GM15510 (cell line): Measurements from ENCODE around the gene ZNF407.

Source experiments
- POLR2A ChIP-seq: IDR thresholded peaks from 3 replicates; pipeline ENCODE4 v1.6.1; 2011; ENCODE audit warnings: borderline replicate concordance; ENCODE audit not compliant: insufficient read length; ENCODE audit errors: extremely low read depth

ZNF407 gene

GRCh38 chr18:74784752-74785151, 187.1 kb downstream of the ZNF407 start:
- no peak for TF ChIP-seq POLR2A

- TF ChIP-seq POLR2A = no peak
Observed at GRCh38 chr18:74785632-74786031, 188.0 kb downstream of the ZNF407 start.

GRCh38 chr18:74788657-74789056, 191.0 kb downstream of the ZNF407 start:
- TF ChIP-seq POLR2A = no peak

GRCh38 chr18:74789078-74789477, 191.4 kb downstream of the ZNF407 start:
- no peak for TF ChIP-seq POLR2A

GRCh38 chr18:74790451-74790850, 192.8 kb downstream of the ZNF407 start:
- TF ChIP-seq POLR2A = no peak

- no peak for TF ChIP-seq POLR2A
Observed at GRCh38 chr18:74791501-74792194, 194.0 kb downstream of the ZNF407 start.

- TF ChIP-seq POLR2A = no peak
Observed at GRCh38 chr18:74793746-74794145, 196.1 kb downstream of the ZNF407 start.

GRCh38 chr18:74795751-74796150, 198.1 kb downstream of the ZNF407 start:
- no peak for TF ChIP-seq POLR2A

- TF ChIP-seq POLR2A = no peak
Observed at GRCh38 chr18:74796211-74796610, 198.5 kb downstream of the ZNF407 start.

GRCh38 chr18:74796841-74797576, 199.3 kb downstream of the ZNF407 start:
- no peak for TF ChIP-seq POLR2A

GRCh38 chr18:74797577-74798151, 200.0 kb downstream of the ZNF407 start:
- TF ChIP-seq POLR2A = no peak

- TF ChIP-seq POLR2A = no peak
Observed at GRCh38 chr18:74799542-74799941, 201.9 kb downstream of the ZNF407 start.

GRCh38 chr18:74800098-74800497, 202.4 kb downstream of the ZNF407 start:
- TF ChIP-seq POLR2A = no peak

GRCh38 chr18:74803117-74803516, 205.4 kb downstream of the ZNF407 start:
- no peak for TF ChIP-seq POLR2A

GRCh38 chr18:74803769-74804168, 206.1 kb downstream of the ZNF407 start:
- no peak for TF ChIP-seq POLR2A

GRCh38 chr18:74804677-74805076, 207.0 kb downstream of the ZNF407 start:
- no peak for TF ChIP-seq POLR2A

- no peak for TF ChIP-seq POLR2A
Observed at GRCh38 chr18:74806073-74806472, 208.4 kb downstream of the ZNF407 start.
